WI38 (cell line): Measurements from ENCODE around the gene SHANK2.

Source experiments
- H3K4me3 ChIP-seq: 2 replicates; pipeline ENCODE4 v1.5.1; 2011; ENCODE audit warnings: low read depth, mild to moderate bottlenecking, control low read depth, low read length
- TF ChIP-seq, protein P1 (sequence below): IDR thresholded peaks from 2 replicates; pipeline ENCODE4 v1.5.1; 2012; ENCODE audit warnings: low read depth, mild to moderate bottlenecking, control low read depth, low read length

SHANK2 gene

DNA sequence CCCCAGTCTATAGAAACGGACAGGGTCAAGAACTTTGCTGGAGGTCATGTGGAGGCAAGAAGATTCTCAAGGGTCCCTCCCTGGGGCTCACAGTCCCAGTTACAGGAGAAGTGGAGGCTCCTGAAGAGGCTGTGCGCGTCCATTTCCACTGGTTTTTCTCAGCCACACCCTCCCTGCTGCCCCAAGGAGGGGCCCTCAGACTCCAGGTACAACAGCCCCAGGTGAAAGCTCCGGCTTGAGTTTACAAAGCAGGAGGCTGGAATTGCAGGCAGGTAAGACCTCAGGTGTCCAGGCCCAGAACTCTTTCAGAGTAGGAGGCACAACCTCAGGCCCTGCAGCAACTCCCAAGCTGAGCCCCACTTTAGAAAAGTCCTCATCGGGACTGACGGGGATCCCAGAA lies 3.1 kb downstream of the SHANK2 start:
- H3K4me3 ChIP-seq = no peak overlapping the region

DNA sequence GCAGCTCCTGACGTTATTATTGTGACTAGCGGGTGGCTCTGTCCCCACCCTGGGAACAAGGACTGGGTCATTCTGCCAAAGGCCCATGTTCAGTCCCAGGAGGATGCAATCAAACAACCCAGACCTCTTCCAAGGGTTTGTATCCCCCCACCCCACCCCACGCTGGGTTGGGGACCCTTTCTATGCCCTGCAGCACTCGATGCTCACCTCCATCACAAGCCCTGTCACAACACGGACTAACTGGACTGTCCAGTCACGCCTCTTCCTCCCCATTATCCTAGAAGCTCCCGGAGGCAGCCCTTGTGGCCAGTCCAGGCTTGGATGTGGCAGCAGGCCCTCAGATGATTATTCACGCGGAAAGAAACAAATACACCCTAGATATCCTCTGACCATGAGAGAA lies 3.7 kb downstream of the SHANK2 start:
- H3K4me3 ChIP-seq = no peak overlapping the region

More for the DNA sequence above, 3.1 kb downstream of the SHANK2 start:
- TF ChIP-seq, protein P1, sequence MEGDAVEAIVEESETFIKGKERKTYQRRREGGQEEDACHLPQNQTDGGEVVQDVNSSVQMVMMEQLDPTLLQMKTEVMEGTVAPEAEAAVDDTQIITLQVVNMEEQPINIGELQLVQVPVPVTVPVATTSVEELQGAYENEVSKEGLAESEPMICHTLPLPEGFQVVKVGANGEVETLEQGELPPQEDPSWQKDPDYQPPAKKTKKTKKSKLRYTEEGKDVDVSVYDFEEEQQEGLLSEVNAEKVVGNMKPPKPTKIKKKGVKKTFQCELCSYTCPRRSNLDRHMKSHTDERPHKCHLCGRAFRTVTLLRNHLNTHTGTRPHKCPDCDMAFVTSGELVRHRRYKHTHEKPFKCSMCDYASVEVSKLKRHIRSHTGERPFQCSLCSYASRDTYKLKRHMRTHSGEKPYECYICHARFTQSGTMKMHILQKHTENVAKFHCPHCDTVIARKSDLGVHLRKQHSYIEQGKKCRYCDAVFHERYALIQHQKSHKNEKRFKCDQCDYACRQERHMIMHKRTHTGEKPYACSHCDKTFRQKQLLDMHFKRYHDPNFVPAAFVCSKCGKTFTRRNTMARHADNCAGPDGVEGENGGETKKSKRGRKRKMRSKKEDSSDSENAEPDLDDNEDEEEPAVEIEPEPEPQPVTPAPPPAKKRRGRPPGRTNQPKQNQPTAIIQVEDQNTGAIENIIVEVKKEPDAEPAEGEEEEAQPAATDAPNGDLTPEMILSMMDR = no peak

DNA sequence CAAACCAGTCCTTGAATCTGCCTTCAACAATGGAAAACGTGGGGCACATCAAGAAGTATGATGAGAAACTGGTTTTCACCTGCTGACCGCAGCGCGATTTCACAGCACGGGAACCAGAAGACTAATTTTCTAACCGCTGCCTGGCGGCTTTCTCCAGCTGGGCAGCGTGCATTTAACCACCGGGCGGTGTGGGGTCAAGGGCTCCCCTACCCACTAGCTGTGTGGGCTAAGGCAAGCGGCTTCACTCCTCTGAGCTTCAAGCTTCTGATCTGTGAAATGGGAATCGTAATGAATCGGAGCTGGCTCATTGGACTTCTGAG lies 4.2 kb downstream of the SHANK2 start:
- no peak overlapping the region for H3K4me3 ChIP-seq
- TF ChIP-seq, protein P1 = no peak

More for the DNA sequence above, 3.7 kb downstream of the SHANK2 start:
- TF ChIP-seq, protein P1 = no peak

DNA sequence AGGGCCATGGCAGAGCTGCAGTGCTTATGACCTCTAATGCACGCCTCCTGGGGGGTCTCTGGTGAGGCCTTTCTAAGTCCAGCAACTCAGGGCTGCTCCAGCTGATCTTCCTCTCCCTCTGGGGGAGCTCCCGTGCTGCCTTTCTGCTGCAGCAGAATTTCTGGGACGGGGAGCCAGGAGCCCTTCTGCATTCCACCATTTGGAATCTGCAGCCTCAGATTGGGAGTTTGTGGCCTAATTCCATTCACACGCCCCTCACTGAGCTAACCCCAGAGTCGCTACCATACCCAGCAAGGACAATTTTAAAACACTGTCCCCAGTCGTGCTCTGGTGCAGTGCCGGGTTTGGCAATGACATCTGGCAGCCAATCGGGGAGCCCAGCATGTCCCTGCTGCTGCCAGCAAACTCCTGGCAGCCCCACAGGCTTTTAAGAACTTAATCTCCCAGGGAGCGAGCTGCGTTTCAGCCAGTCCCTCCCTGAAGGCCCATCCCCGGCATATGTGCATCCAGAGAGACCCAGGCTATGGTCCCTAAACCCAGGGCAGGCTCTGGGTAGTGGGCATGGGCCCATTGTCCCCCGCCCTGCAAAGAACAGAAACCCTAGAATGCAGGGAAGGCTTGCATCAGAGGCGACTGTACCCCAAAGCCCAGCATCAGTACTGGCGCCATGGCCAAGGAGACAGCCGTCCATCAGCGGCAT lies 4.7 kb downstream of the SHANK2 start:
- TF ChIP-seq, protein P1 = no peak
- H3K4me3 ChIP-seq = no peak overlapping the region

DNA sequence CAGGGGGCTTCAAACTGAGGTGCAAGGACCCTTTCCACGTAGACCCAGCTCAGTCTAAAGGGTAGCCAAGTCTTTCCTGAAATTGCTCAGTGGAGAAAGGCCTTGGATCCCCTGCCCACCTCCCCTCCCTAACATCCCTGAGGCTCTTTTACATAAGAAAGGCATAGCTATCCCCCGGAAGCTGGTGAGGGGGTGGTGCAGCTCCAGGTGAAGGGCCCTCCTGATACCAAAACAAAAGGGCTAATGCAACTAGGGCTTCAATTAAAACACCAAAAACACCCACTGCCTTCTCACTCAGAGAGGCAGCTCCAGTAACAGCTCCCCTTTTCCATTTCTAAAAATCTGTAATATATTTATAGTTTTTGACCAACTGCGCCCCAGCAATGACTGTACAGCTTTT lies 5.8 kb downstream of the SHANK2 start:
- TF ChIP-seq, protein P1 = no peak
- H3K4me3 ChIP-seq = no peak overlapping the region

DNA sequence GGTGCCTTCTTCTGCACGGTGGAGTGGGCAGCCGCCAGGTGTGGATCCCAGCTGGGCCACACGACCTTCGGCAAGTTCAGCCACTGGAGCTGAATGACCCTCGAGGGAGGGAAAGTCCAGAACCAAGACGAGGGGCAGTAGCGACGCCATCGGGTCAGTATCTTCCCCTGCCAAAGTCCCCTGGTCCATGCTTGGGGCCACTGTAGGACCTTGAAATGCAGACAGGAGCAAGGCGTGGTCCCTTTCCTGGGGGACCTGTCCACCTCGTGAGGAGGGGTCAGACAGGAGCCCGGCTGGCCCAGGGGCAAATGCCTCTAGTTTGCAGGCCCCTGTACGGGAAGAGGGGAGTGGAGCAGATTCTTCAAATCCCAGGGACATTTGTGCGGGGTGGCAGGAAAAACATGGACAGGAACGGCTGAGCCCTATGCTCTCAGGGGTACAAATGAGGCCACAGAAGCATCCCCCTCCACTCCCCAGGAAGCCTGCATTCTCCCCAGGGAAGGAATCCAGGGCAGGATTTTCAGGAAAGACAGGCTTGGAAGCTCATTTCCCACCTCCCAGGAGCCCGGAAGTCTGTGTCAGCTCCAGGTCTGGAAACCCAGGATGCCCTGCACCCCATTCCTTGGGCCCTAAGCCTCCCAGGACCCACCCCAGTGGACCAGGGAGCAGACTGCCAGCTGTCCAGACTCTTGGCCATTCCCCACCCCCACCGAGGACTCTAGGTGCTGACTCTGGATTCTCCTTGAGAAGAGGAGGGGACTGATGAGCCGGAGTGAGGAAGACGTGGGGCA lies 6.6 kb downstream of the SHANK2 start:
- TF ChIP-seq, protein P1 = no peak
- H3K4me3 ChIP-seq = no peak overlapping the region

DNA sequence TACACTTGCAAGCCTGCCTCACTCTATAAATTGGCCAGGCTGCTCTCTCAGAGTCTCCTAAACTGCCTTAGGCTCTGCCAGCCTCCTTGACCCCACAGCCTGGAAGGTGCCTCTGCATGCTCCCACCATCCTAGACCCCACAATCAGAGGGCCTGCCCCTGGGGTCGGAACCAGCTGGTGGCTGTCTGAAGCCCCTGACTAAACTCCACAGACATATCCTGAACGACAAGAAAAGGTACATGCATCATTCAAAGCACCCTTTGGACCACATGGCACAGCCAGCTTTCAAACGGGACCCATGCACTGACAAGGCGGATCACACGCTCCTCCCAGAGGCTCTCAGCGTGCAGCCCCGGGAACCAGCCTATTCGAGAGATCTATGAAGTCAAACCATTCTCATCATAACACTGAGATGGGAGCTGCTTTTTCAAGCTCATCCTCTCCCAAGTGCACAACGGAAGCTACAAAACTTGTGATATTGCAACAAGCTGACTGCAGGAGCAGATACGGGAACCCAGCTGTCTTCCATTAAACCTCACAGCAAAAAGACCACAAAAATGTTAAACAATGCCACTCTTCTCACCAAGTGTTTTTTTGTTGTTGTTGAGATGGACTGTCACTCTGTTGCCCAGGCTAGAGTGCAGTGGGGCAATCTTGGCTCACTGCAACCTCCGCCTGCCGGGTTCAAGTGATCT lies 8.1 kb downstream of the SHANK2 start:
- TF ChIP-seq, protein P1 = no peak
- no peak overlapping the region for H3K4me3 ChIP-seq
